PC-9 (cell line): ENCODE results near the gene PRSS48. TPM values are rescaled to one million over a fixed set of nuclear protein-coding genes. Genes with fewer than 3 reads are reported as not detected.

Experiments
- BruUV-seq: library from RNA; stranded (reverse); fragments of 400-500 nt; replicated peaks from 2 replicates; lab custom pipeline; 2021; lab: Mats Ljungman, UMichigan
- CTCF ChIA-PET: fragments of 300-600 bp; sonication (Branson Sonifier 250); formaldehyde crosslinking; loops from one replicate; lab custom pipeline; 2022; ENCODE audit warnings: antibody characterized with exemption; lab: Charles Lee
- POLR2A ChIA-PET: fragments of 300-600 bp; sonication (Branson Sonifier 250); formaldehyde crosslinking; loops from one replicate; lab custom pipeline; 2022; ENCODE audit warnings: antibody characterized with exemption; ENCODE audit not compliant: unreplicated experiment; lab: Charles Lee
- DNase-seq, 2 experiments: peaks; one replicate each; pipeline versions ENCODE4 v3.0.0 to v3.0.0-alpha.2; 2015 to 2022; ENCODE audit warnings: mixed read lengths in 1 of 2
- H2AFZ ChIP-seq: fragments of 200-600 bp; sonication (generic); 2 replicates; pipeline ENCODE4 v1.8.1; 2017; ENCODE audit warnings: antibody characterized with exemption
- H3F3A ChIP-seq: fragments of 200-600 bp; sonication (generic); 2 replicates; pipeline ENCODE4 v1.8.1; 2017; ENCODE audit warnings: antibody characterized with exemption, mild to moderate bottlenecking, low read depth; ENCODE audit not compliant: insufficient read depth
- H3K27ac ChIP-seq: fragments of 200-600 bp; sonication (generic); 2 replicates; pipeline ENCODE4 v1.6.1; 2016; ENCODE audit warnings: mixed run types
- H3K27me3 ChIP-seq: fragments of 200-600 bp; sonication (generic); 2 replicates; pipeline ENCODE4 v1.6.1; 2016; ENCODE audit warnings: low read depth, mixed run types; ENCODE audit not compliant: insufficient read depth
- H3K36me3 ChIP-seq: fragments of 200-600 bp; sonication (generic); 2 replicates; pipeline ENCODE4 v1.6.1; 2016; ENCODE audit warnings: low read depth, mixed run types
- H3K4me1 ChIP-seq: fragments of 200-600 bp; sonication (generic); replicated peaks from 2 replicates; pipeline ENCODE4 v1.6.1; 2016; ENCODE audit warnings: mixed run types; ENCODE audit not compliant: insufficient read depth
- H3K4me2 ChIP-seq: fragments of 200-600 bp; sonication (generic); 2 replicates; pipeline ENCODE4 v1.6.1; 2017; ENCODE audit warnings: mixed run types
- H3K4me3 ChIP-seq: fragments of 200-600 bp; sonication (generic); 2 replicates; pipeline ENCODE4 v1.6.1; 2016; ENCODE audit warnings: mixed run types
- H3K79me2 ChIP-seq: fragments of 200-600 bp; sonication (generic); 2 replicates; pipeline ENCODE4 v1.6.1; 2017; ENCODE audit warnings: low read depth, mixed run types
- H3K9me2 ChIP-seq: fragments of 200-600 bp; sonication (generic); 2 replicates; pipeline ENCODE4 v1.8.1; 2017; ENCODE audit warnings: mild to moderate bottlenecking; ENCODE audit not compliant: insufficient read depth
- H3K9me3 ChIP-seq: fragments of 200-600 bp; sonication (generic); 2 replicates; pipeline ENCODE4 v1.8.1; 2016; ENCODE audit warnings: low read depth; ENCODE audit not compliant: insufficient read depth
- H4K20me1 ChIP-seq: fragments of 200-600 bp; sonication (generic); 2 replicates; pipeline ENCODE4 v1.8.1; 2017; ENCODE audit not compliant: insufficient read depth
- EZH2 ChIP-seq: fragments of 200-600 bp; sonication (generic); IDR thresholded peaks from 2 replicates; pipeline ENCODE4 v1.8.0; 2017; ENCODE audit warnings: antibody characterized with exemption, low read depth
- intact Hi-C: fragments of 100-400 bp; cut with micrococcal nuclease; formaldehyde crosslinking; loops from one replicate; pipeline ENCODE4 v1.10.0; 2022; ENCODE audit not compliant: unreplicated experiment
- total RNA-seq: library from RNA; stranded (reverse); gene quantifications from 2 replicates; pipeline ENCODE4 v1.2.3, GENCODE V29; 2021
- TF ChIP-seq, protein P1 (sequence below): fragments of 200-600 bp; sonication (generic); conservative IDR thresholded peaks from 2 replicates; pipeline ENCODE4 v1.6.1; 2017; ENCODE audit warnings: mixed run types, antibody characterized with exemption, mild to moderate bottlenecking, moderate library complexity

The PRSS48 gene
- total RNA-seq, 1 experiment from 2014 or later = not detected

DNA sequence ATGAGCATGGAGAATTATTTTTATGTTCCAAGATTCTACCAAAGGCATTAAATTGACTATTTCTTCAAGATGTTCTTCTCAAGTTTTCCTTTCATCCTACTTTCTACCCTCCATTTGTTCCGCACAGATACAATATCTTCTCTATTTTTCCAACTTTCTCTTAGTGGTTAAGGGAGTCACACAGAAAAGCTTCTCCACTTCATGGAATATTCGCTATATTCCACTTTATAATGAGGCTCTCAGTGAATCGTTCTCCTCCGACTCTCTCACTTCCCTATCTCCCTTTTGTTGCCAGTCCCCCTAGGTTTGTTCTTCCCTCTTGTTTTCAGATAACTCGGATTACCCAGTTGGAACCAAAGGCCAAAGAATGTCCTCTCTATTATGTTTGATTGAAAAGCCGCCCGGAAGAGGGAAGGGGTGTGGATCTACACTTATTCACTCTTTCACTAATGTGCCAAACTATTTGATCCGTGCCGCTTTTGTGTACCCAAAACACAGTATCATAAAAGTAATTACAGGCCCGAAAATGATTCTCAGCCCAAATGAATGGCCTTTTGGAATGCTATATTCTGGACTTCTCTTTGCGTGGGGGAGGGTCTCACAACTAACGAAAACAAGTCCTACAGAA, 47.3 kb downstream of the PRSS48 start:
- Histone ChIP-seq H3K27ac (peak overlapping the region; percentile 93), H3K79me2 (peaks cover 53% of the 10 kb centered on the region), H2AFZ (peak overlapping the region; percentile 86), H3K4me1 (peaks cover 31% of the 10 kb centered on the region), H3K4me3 (peak overlapping the region; percentile 67), H3K9me2 (no peaks in the 10 kb centered on the region), H3K9me3 (no peaks in the 10 kb centered on the region), H4K20me1 (no peaks in the 10 kb centered on the region), H3K4me2 (peak overlapping the region; percentile 78), H3K27me3 (no peaks in the 10 kb centered on the region), H3K36me3 (no peaks in the 10 kb centered on the region), H3F3A (peaks cover 9% of the 10 kb centered on the region)
- TSS peak; percentile 49 for BruUV-seq
- CTCF ChIA-PET = no interaction called here
- intact Hi-C loops = loop anchor here (2.0 kb wide), 1 partner anchor 129 kb away; no protein-coding TSS in a partner anchor
- no peak for DNase-seq
- TF ChIP-seq, protein P1, sequence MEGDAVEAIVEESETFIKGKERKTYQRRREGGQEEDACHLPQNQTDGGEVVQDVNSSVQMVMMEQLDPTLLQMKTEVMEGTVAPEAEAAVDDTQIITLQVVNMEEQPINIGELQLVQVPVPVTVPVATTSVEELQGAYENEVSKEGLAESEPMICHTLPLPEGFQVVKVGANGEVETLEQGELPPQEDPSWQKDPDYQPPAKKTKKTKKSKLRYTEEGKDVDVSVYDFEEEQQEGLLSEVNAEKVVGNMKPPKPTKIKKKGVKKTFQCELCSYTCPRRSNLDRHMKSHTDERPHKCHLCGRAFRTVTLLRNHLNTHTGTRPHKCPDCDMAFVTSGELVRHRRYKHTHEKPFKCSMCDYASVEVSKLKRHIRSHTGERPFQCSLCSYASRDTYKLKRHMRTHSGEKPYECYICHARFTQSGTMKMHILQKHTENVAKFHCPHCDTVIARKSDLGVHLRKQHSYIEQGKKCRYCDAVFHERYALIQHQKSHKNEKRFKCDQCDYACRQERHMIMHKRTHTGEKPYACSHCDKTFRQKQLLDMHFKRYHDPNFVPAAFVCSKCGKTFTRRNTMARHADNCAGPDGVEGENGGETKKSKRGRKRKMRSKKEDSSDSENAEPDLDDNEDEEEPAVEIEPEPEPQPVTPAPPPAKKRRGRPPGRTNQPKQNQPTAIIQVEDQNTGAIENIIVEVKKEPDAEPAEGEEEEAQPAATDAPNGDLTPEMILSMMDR = no peak
- no peak for TF ChIP-seq EZH2
- POLR2A ChIA-PET = interaction anchor here (0.6 to 0.7 kb wide), 2 partner anchors 9 to 84 kb away, joined by 4 to 9 read pairs; no protein-coding TSS in a partner anchor

DNA sequence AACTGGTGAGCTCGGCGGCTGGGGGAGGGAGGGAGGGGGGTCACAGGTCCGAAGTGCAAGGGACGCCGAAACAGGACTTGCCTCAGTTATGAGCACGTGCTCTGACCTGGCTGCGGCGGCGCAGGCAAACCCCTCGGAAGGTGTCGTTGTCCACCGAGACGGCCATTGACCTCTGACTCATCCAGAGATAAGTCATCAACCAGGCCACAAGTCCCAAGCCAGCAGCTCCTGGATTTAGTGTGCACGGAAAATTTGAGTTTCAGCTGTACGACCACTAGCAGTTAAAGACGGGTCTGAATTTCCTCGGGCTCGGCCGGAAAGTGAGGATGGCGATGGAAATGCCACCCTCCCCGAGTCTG, 47.8 kb downstream of the PRSS48 start:
- POLR2A ChIA-PET = interaction anchor here (0.5 to 0.7 kb wide), 4 partner anchors 9 to 211 kb away, joined by 3 to 9 read pairs (median 4); no protein-coding TSS in a partner anchor
- peak overlapping the region; percentile 93 for H3K27ac ChIP-seq
- no peaks in the 10 kb centered on the region for H3K9me2 ChIP-seq
- no peaks in the 10 kb centered on the region for H3K9me3 ChIP-seq
- H2AFZ ChIP-seq = peak overlapping the region; percentile 86
- BruUV-seq = no TSS peak
- peaks cover 11% of the 10 kb centered on the region for H3F3A ChIP-seq
- H3K4me2 ChIP-seq = peak overlapping the region; percentile 78
- H4K20me1 ChIP-seq = no peaks in the 10 kb centered on the region
- H3K27me3 ChIP-seq = no peaks in the 10 kb centered on the region
- peaks cover 36% of the 10 kb centered on the region for H3K4me1 ChIP-seq
- TF ChIP-seq, protein P1 = no peak
- TF ChIP-seq EZH2 = no peak
- H3K36me3 ChIP-seq = no peaks in the 10 kb centered on the region
- peaks cover 48% of the 10 kb centered on the region for H3K79me2 ChIP-seq
- peak; percentile 71 to 82 for DNase-seq
- intact Hi-C loops = loop anchor here (1.0 to 2.0 kb wide), 2 partner anchors 85 to 130 kb away; partner anchors contain the start of gene FHIP1A
- CTCF ChIA-PET = interaction anchor here (0.8 kb wide), 1 partner anchor 208 kb away, joined by 7 read pairs; no protein-coding TSS in a partner anchor
- peak overlapping the region; percentile 67 for H3K4me3 ChIP-seq

DNA sequence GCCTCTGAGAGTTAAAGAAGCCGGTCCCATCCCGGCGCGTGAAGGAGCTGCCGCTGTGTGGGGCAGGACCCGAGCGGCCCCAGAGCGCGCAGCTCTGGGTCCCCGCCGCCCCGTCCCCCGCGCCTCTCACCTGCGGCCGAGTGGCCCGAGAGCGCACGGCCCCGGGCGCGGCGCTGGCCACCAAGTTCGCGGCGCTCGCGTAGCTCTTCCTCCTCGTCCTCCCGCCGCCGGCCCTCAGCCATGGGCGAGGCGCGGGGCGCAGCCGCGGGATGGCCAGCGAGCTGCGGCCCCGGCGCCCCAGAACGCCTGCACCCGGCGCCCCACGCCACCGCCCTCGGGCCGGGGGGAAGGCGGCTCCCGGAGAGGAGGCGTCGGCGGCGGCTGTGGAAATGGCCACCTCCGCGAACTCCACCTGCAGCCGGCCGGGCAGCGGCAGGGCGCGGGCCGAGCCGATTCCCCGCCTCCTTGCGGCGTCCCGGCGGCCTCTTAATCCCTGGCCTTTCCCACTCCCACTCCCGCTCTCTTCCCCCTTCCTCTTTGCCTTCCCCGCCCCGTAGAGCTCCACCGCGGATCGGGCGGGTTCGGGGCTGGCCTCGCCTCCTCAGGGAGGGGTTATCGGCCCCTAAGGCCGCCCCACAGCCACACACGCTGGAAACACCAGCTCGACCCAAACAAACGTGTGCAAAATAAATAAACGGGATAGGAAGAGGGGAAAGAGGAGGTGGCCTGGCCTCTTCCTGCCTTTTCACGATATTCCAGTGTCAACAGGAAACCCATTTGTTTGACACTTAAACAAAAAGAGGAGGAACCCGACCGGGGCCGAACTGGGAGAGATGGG, 48.4 kb downstream of the PRSS48 start, which contains the start of gene SH3D19:
TSS of gene SH3D19 (minus strand) at position 495 of the 838 bp plus-strand sequence. CDS start at position 242, 253 bp downstream.
- peak; percentile 56 to 82 for DNase-seq
- Histone ChIP-seq H3F3A (peaks cover 11% of the 10 kb centered on the region), H3K27me3 (no peaks in the 10 kb centered on the region), H3K79me2 (peaks cover 42% of the 10 kb centered on the region), H3K4me1 (peaks cover 39% of the 10 kb centered on the region), H3K4me3 (peak within 1 kb of the TSS; percentile 67), H4K20me1 (no peaks in the 10 kb centered on the region), H3K27ac (peak within 1 kb of the TSS; percentile 93), H3K4me2 (peak within 1 kb of the TSS; percentile 78), H3K9me2 (no peaks in the 10 kb centered on the region), H3K36me3 (no peaks in the 10 kb centered on the region), H3K9me3 (no peaks in the 10 kb centered on the region), H2AFZ (peak within 1 kb of the TSS; percentile 86)
- POLR2A ChIA-PET = interaction anchor here (0.5 to 0.7 kb wide), 10 partner anchors 9 to 318 kb away, joined by 3 to 8 read pairs (median 3); no protein-coding TSS in a partner anchor
- intact Hi-C loops = loop anchor here (1.0 to 2.0 kb wide), 2 partner anchors 84 to 131 kb away; partner anchors contain the start of gene FHIP1A
- TF ChIP-seq, protein P1 = no peak
- no peak for TF ChIP-seq EZH2
- CTCF ChIA-PET = interaction anchor here (0.5 to 0.8 kb wide), 2 partner anchors 127 to 208 kb away, joined by 3 to 7 read pairs; no protein-coding TSS in a partner anchor
- BruUV-seq = TSS peak; percentile 85
